ENCODE results near the gene OR4S1.
"Not testable (repeated sequence)": the region's sequence is repeated elsewhere in the genome, so short reads cannot be mapped to it uniquely, and the experiment has no call there.

Gene OR4S1

GRCh38 chr11:48341466-48341865 is 35.4 kb downstream of the OR4S1 start:
- in situ Hi-C loops (cut with HindIII; ENCODE audit: low sequenced_read_pairs) = no loop called here
- TF ChIP-seq, protein P1, sequence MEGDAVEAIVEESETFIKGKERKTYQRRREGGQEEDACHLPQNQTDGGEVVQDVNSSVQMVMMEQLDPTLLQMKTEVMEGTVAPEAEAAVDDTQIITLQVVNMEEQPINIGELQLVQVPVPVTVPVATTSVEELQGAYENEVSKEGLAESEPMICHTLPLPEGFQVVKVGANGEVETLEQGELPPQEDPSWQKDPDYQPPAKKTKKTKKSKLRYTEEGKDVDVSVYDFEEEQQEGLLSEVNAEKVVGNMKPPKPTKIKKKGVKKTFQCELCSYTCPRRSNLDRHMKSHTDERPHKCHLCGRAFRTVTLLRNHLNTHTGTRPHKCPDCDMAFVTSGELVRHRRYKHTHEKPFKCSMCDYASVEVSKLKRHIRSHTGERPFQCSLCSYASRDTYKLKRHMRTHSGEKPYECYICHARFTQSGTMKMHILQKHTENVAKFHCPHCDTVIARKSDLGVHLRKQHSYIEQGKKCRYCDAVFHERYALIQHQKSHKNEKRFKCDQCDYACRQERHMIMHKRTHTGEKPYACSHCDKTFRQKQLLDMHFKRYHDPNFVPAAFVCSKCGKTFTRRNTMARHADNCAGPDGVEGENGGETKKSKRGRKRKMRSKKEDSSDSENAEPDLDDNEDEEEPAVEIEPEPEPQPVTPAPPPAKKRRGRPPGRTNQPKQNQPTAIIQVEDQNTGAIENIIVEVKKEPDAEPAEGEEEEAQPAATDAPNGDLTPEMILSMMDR (IDR thresholded peaks at IDR 0.05; ENCODE audit: low read depth, low read length) = no peak
- no peak for DNase-seq (ENCODE audit: low read depth, low spot score)
- H3K4me3 ChIP-seq (ENCODE audit: low read depth, low read length) = no peak overlapping the region

DNA sequence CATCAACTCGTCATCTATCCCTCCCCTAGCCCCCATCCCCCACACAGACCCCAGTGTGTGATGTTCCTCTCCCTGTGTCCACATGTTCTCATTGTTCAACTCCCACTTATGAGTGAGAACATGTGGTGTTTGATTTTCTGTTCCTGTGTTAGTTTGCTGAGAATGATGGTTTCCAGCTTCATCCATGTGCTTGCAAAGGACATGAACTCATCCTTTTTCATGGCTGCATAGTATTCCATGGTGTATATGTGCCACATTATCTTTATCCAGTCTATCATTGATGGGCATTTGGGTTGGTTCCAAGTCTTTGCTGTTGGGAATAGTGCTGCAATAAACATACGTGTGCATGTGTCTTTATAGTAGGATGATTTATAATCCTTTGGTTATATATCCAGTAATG is 36.5 kb downstream of the OR4S1 start:
- DNase-seq (ENCODE audit: low read depth, low spot score); in situ Hi-C loops (cut with HindIII; ENCODE audit: low sequenced_read_pairs): not testable (repeated sequence)

GRCh38 chr11:48346286-48346685 is 40.3 kb downstream of the OR4S1 start:
- DNase-seq (ENCODE audit: low read depth, low spot score); H3K4me3 ChIP-seq (ENCODE audit: low read depth, low read length); in situ Hi-C loops (cut with HindIII; ENCODE audit: low sequenced_read_pairs): not testable (repeated sequence)

More for the DNA sequence above, 36.5 kb downstream of the OR4S1 start:
- H3K4me3 ChIP-seq (ENCODE audit: low read depth, low read length) = not testable (repeated sequence)

DNA sequence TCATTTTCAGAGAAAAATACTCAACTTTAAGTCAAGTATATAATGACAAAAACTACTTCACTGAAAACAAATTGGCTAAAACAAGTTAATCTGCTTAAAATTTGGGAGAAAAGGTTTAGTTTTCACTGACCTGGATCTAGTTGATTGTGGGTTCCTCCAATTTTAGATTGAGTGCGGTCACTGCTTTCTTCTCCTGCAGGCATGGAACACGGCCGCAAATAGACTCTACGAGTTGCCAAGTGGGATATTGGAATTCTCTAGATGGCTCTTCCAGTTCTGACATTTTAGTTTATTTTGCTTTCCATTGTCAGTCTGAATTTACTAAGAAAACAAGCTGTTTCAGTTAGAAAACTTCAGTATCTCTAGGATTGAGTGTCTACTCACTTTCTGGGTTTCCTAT is 48.0 kb downstream of the OR4S1 start:
- DNase-seq (ENCODE audit: low read depth, low spot score) = no peak
- in situ Hi-C loops (cut with HindIII; ENCODE audit: low sequenced_read_pairs) = no loop called here
- TF ChIP-seq, protein P1 (IDR thresholded peaks at IDR 0.05; ENCODE audit: low read depth, low read length) = no peak
- H3K4me3 ChIP-seq (ENCODE audit: low read depth, low read length) = no peak overlapping the region

DNA sequence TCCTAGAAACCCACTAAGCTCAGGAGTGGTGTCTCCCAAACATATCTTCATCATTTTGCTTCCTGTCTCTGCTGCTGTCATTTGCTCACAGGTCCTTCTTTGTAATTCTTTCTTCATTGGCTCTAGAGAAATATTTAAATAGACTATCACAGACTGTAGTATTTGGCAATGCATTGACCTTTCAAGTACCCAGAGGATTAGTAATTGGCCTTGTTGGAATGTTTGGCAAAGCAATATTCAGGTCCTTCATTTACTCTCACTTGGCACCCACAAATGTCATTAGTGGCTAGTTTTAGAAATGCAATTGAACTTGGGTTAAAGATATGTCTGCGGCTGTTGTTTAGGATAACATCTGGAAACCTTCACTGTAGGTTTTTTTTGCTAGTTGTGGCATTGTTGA is 48.7 kb downstream of the OR4S1 start:
- H3K4me3 ChIP-seq (ENCODE audit: low read depth, low read length) = no peak overlapping the region
- no peak for DNase-seq (ENCODE audit: low read depth, low spot score)
- TF ChIP-seq, protein P1 (IDR thresholded peaks at IDR 0.05; ENCODE audit: low read depth, low read length) = no peak
- in situ Hi-C loops (cut with HindIII; ENCODE audit: low sequenced_read_pairs) = no loop called here
